HG03457 (cell line): Measurements from ENCODE around the gene DLG4.
"Not testable (repeated sequence)": the region's sequence is repeated elsewhere in the genome, so short reads cannot be mapped to it uniquely, and the experiment has no call there.

Experiments used
- ATAC-seq: cut with Tn5 transposase; IDR thresholded peaks from one replicate; pipeline ENCODE4 v1.9.1; 2021; ENCODE audit warnings: moderate number of reproducible peaks; ENCODE audit not compliant: unreplicated experiment

The DLG4 gene

DNA sequence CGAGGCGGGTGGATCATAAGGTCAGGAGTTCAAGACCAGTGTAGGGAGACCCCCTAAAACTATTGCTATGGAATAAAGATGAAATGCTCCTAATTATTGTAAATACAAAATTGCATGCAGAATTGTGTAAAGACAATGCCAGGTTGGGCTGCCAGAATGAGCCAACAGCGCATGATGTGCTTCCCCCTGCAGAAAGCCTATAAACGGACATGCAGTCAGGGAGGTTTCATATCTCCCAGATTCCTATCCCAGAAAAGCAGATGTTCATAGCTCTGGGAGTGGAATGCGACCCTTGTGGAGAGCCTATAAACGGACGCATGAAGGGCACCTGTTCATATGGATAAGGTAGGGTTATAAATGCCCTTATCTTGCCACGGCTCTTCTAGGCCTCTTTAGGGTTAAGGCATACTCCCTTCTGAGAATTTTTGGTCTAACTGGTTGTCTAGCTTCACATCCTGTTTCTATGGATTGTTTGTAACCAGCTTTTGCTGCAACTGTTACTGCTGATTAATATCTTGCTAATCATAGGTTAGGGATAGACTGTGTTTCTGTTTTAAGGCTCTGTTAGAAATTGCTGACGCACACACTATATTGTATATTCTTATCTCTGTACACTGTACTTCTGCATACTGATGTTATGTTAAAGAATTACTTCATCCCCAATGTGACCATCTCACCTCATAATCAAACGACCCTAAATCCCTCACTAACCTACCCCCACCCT lies 50.6 kb downstream of the DLG4 start:
- ATAC-seq: not testable (repeated sequence)

GRCh38 chr17:7167832-7168231 lies 51.8 kb downstream of the DLG4 start:
- ATAC-seq: no peak

DNA sequence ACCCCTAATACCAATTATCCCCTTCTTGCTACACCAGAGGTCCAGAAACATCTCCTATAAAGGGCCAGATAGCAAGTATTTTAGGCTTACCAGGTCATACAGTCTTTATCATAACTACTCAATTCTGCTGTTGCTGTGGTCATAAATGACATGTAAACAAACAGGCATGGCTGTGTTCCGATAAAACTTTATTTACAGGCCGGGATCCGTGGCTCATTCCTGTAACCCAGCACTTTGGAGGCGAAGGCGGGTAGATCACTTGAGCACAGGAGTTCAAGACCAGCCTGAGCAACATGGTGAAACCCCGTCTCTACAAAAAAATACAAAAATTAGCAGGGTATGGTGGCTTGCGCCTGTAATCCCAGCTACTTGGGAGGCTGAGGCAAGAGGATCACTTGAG lies 52.8 kb downstream of the DLG4 start:
- no peak for ATAC-seq

GRCh38 chr17:7159571-7159970 lies 60.1 kb downstream of the DLG4 start:
- ATAC-seq: not testable (repeated sequence)

DNA sequence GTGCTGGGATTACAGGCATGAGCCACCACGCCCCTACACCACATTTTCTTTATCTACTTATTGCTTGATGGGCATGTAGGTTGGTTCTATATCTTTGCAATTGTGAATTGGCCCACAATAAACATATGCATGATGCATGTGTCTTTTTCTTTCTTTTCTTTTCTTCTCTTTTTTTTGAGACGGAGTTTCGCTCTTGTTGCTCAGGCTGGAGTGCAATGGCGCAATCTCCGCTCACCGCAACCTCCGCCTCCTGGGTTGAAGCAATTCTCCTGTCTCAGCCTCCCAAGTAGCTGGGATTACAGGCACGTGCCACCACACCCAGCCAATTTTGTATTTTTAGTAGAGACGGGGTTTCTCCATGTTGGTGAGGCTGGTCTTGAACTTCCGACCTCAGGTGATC lies 61.2 kb downstream of the DLG4 start:
- not testable (repeated sequence) for ATAC-seq

DNA sequence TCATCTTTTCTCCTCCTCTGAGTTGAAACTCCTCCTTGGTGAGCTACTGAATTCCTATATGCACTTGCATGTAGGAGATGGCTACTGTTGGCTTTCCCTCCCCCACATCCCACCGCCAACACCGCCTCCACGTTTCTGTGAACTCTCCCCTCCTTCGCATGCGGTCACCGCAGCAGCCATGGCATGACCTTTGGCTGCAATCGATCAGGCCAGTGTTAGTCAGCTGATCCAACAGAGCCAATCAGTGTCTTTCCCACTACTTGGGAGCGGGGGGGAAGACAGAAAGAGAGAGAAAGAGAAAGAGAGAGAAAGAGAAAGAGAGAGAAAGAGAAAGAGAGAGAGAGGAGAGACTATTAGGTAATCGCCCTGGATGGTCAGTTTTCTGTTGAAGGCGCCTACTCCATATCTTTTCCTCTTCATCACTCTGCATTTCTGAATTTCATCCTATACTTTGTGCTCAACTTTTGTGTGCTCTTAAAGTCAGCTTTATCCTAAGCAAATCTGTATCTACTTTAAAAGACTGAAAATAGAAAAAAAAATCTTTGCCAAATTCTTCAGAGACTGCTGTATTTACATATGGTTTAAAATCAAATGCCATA lies 63.2 kb downstream of the DLG4 start:
- ATAC-seq: no peak

DNA sequence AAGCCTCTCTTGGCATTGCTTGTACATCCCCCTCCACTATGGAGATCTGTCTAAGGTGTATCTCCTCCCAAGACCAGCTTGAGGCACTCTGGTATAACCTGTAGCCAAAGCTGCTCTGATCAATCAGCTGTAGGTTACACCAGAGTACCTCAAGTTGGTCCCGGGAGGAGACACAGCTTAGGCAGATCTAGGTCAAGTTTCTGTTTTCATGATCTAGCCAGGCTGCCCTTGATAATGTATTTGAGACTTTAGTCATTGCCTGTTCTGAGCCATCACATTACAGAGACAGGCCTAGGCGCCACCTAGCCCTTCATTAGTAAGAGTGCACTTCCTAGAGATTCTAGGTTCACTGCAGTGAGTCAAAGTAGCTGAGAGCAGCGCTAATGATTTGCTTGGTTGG lies 71.9 kb downstream of the DLG4 start:
- ATAC-seq: no peak

- no peak for ATAC-seq
These were observed 73.5 kb downstream of the DLG4 start for GRCh38 chr17:7146115-7146514.

GRCh38 chr17:7144213-7144612 lies 75.4 kb downstream of the DLG4 start:
- ATAC-seq: no peak

- ATAC-seq: no peak
These were observed 77.8 kb downstream of the DLG4 start for GRCh38 chr17:7141824-7142223.

DNA sequence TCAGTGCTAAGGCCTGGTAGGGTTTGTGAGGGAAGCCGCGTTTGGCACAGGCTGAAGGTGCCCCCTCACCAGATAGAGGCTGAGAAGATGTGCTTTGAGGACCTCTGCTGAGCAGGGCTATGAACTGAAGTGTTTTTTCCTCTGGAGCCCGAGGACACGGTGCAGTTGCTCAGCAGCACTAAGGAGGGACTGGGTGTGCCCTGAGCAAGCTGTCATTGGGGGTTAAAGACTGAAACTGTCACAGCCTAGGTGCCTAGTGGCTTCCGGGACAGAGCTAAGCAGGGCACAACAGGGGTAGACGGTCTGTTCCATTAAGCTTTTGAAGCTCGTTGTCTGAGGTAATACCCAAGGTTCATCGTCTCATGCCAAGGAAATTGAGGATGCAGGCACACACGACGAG lies 80.2 kb downstream of the DLG4 start:
- no peak for ATAC-seq

GRCh38 chr17:7138800-7139381 lies 80.7 kb downstream of the DLG4 start:
- no peak for ATAC-seq

DNA sequence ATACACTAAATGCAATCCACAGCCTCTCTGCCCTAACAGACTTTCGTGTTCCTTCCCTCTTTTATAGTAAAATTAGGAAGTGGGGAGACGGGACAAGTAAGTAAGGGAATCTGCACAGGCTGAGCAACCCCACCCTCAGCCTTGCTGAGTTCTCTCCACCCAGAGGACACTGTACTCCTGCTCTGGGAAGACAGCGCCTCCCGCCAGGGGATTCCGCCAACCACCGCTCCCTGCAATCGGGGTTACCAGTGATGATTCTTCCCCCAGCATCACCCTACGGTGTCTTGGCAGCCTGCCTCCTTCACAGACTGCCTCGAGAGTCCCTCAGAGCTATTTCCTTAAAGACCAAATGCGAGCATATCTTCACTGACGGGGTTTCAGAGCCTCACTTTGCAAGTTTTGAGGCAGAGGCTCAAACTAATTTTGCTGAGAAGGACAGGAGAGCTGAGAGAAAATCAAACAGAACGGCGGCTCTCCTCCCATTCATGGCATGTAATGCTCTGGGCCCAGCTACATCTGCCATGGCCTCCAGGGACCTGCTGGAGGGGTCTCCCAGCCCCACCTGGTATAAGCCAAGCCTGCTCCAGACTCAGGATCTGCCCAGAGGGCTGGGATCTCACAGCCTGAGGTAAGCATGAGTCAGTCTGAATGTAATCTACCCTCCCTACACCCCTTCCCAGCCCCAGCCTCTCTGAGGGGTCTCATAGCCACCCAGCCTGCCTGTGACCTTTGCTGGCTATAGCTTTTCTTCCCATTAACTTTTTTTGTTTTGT lies 82.3 kb downstream of the DLG4 start:
- no peak for ATAC-seq
